Activated CD4-positive, alpha-beta T cell treated with anti-CD3 and anti-CD28 coated beads, Interleukin-2, amount 10 ng/mL, durations not matched to agents 24 days and 14 days (primary cell): ENCODE data around the gene RNF214. TPM values are rescaled to one million over a fixed set of nuclear protein-coding genes. Genes with fewer than 3 reads are reported as not detected.
A peak's percentile ranks its signal among the peaks of the same experiment; 100 is the strongest.

Source experiments
- DNase-seq: peaks from one replicate; pipeline ENCODE4 v3.0.0; 2022
- H3K27ac Mint-ChIP-seq: one replicate; pipeline ENCODE4 v1.8.0; 2022; ENCODE audit warnings: mild to moderate bottlenecking, mixed read lengths
- H3K27me3 Mint-ChIP-seq: one replicate; pipeline ENCODE4 v1.8.0; 2022; ENCODE audit warnings: mixed read lengths
- H3K36me3 Mint-ChIP-seq: one replicate; pipeline ENCODE4 v1.8.0; 2022; ENCODE audit warnings: low read depth, mild to moderate bottlenecking, mixed read lengths
- H3K4me1 Mint-ChIP-seq: one replicate; pipeline ENCODE4 v1.8.0; 2021; ENCODE audit warnings: mixed read lengths
- H3K4me3 Mint-ChIP-seq: one replicate; pipeline ENCODE4 v1.8.0; 2022; ENCODE audit warnings: mild to moderate bottlenecking, moderate library complexity, mixed read lengths
- H3K9me3 Mint-ChIP-seq: one replicate; pipeline ENCODE4 v1.8.0; 2021; ENCODE audit warnings: mixed read lengths
- intact Hi-C: fragments of 100-400 bp; cut with micrococcal nuclease; formaldehyde crosslinking; loops from one replicate; pipeline ENCODE4 v1.15.1; 2023
- total RNA-seq: library from RNA; stranded (reverse); gene quantifications from 2 replicates; pipeline ENCODE4 v1.2.3, GENCODE V29; 2022

Gene RNF214
- total RNA-seq, 1 donor from 2014 or later: 23.2 TPM

GRCh38 chr11:117226388-117227385 is 5.8 kb upstream of the RNF214 start:
- intact Hi-C loops: no loop called here
- Mint-ChIP-seq H3K36me3 (peaks cover 76% of the 10 kb centered on the region), H3K4me1 (peaks cover 31% of the 10 kb centered on the region), H3K27me3 (no peaks in the 10 kb centered on the region), H3K9me3 (no peaks in the 10 kb centered on the region), H3K4me3 (no peak overlapping the region), H3K27ac (peak overlapping the region; percentile 37)
- DNase-seq: peak; percentile 85

GRCh38 chr11:117228091-117228490 is 4.4 kb upstream of the RNF214 start:
- intact Hi-C loops: no loop called here
- H3K27ac Mint-ChIP-seq: peak overlapping the region; percentile 83
- peak overlapping the region; percentile 31 for H3K4me3 Mint-ChIP-seq
- H3K36me3 Mint-ChIP-seq: peaks cover 71% of the 10 kb centered on the region
- no peak for DNase-seq
- no peaks in the 10 kb centered on the region for H3K27me3 Mint-ChIP-seq
- peaks cover 32% of the 10 kb centered on the region for H3K4me1 Mint-ChIP-seq
- H3K9me3 Mint-ChIP-seq: no peaks in the 10 kb centered on the region

- H3K4me3 Mint-ChIP-seq: peak overlapping the region; percentile 93
- intact Hi-C loops: no loop called here
- H3K27ac Mint-ChIP-seq: peak overlapping the region; percentile 98
- H3K36me3 Mint-ChIP-seq: peaks cover 58% of the 10 kb centered on the region
- H3K27me3 Mint-ChIP-seq: no peaks in the 10 kb centered on the region
- H3K4me1 Mint-ChIP-seq: peaks cover 45% of the 10 kb centered on the region
- no peaks in the 10 kb centered on the region for H3K9me3 Mint-ChIP-seq
- no peak for DNase-seq
Observed at GRCh38 chr11:117229411-117229810, 3.1 kb upstream of the RNF214 start.

GRCh38 chr11:117229931-117230285 is 2.6 kb upstream of the RNF214 start:
- Mint-ChIP-seq H3K9me3 (no peaks in the 10 kb centered on the region), H3K4me1 (peaks cover 45% of the 10 kb centered on the region), H3K36me3 (peaks cover 53% of the 10 kb centered on the region), H3K27me3 (no peaks in the 10 kb centered on the region), H3K27ac (peak overlapping the region; percentile 98), H3K4me3 (peak overlapping the region; percentile 93)
- intact Hi-C loops: loop anchor here (1.0 to 5.0 kb wide), 6 partner anchors 52 to 587 kb away; partner anchors contain the start of genes CEP164, SIDT2 and ZPR1
- DNase-seq: no peak

- DNase-seq: peak; percentile 84
- peak overlapping the region; percentile 98 for H3K27ac Mint-ChIP-seq
- no peaks in the 10 kb centered on the region for H3K27me3 Mint-ChIP-seq
- H3K4me1 Mint-ChIP-seq: peaks cover 45% of the 10 kb centered on the region
- H3K36me3 Mint-ChIP-seq: peaks cover 48% of the 10 kb centered on the region
- no peaks in the 10 kb centered on the region for H3K9me3 Mint-ChIP-seq
- intact Hi-C loops: loop anchor here (1.0 to 5.0 kb wide), 6 partner anchors 52 to 587 kb away; partner anchors contain the start of genes CEP164, SIDT2 and ZPR1
- peak overlapping the region; percentile 93 for H3K4me3 Mint-ChIP-seq
Observed at GRCh38 chr11:117230286-117230961, 2.0 kb upstream of the RNF214 start.

- Mint-ChIP-seq H3K27ac (peak overlapping the region; percentile 98), H3K36me3 (peaks cover 42% of the 10 kb centered on the region), H3K4me1 (peaks cover 45% of the 10 kb centered on the region), H3K9me3 (no peaks in the 10 kb centered on the region), H3K4me3 (peak overlapping the region; percentile 93), H3K27me3 (no peaks in the 10 kb centered on the region)
- peak; percentile 66 for DNase-seq
- intact Hi-C loops: loop anchor here (1.0 to 5.0 kb wide), 6 partner anchors 53 to 586 kb away; partner anchors contain the start of genes CEP164, SIDT2 and ZPR1
Observed at GRCh38 chr11:117230999-117231841, 1.3 kb upstream of the RNF214 start.

GRCh38 chr11:117231842-117232091 is 704 bp upstream of the RNF214 start, which contains the start of gene PCSK7:
TSS of gene PCSK7 (minus strand) at chr11:117232073. CDS start at chr11:117229844, 2,229 bp downstream.
- peak within 1 kb of the TSS; percentile 100 for H3K27ac Mint-ChIP-seq
- H3K36me3 Mint-ChIP-seq: peaks cover 36% of the 10 kb centered on the region
- no peaks in the 10 kb centered on the region for H3K9me3 Mint-ChIP-seq
- DNase-seq: no peak
- H3K4me3 Mint-ChIP-seq: peak within 1 kb of the TSS; percentile 93
- intact Hi-C loops: loop anchor here (1.0 to 5.0 kb wide), 4 partner anchors 87 to 586 kb away; partner anchors contain the start of genes PAFAH1B2 and ZPR1
- H3K27me3 Mint-ChIP-seq: no peaks in the 10 kb centered on the region
- peaks cover 42% of the 10 kb centered on the region for H3K4me1 Mint-ChIP-seq

GRCh38 chr11:117232911-117233409 is 489 bp downstream of the RNF214 start:
- DNase-seq: peak; percentile 73

GRCh38 chr11:117238221-117238620 is 5.8 kb downstream of the RNF214 start:
- Mint-ChIP-seq H3K27ac (no peak overlapping the region), H3K4me1 (peaks cover 12% of the 10 kb centered on the region), H3K9me3 (no peaks in the 10 kb centered on the region), H3K27me3 (no peaks in the 10 kb centered on the region), H3K36me3 (peaks cover 10% of the 10 kb centered on the region), H3K4me3 (no peak overlapping the region)
- intact Hi-C loops: no loop called here
- DNase-seq: no peak

More at GRCh38 chr11:117232911-117233409, 489 bp downstream of the RNF214 start:
- H3K27me3 Mint-ChIP-seq: no peaks in the 10 kb centered on the region
- H3K4me3 Mint-ChIP-seq: peak overlapping the region; percentile 89
- H3K9me3 Mint-ChIP-seq: no peaks in the 10 kb centered on the region
- intact Hi-C loops: loop anchor here (1.0 to 5.0 kb wide), 4 partner anchors 89 to 584 kb away; partner anchors contain the start of genes PAFAH1B2 and ZPR1
- H3K36me3 Mint-ChIP-seq: peaks cover 26% of the 10 kb centered on the region
- peaks cover 38% of the 10 kb centered on the region for H3K4me1 Mint-ChIP-seq
- peak overlapping the region; percentile 81 for H3K27ac Mint-ChIP-seq

- H3K4me1 Mint-ChIP-seq: peaks cover under 1% of the 10 kb centered on the region
- no peak overlapping the region for H3K27ac Mint-ChIP-seq
- H3K27me3 Mint-ChIP-seq: no peaks in the 10 kb centered on the region
- H3K9me3 Mint-ChIP-seq: no peaks in the 10 kb centered on the region
- intact Hi-C loops: no loop called here
- no peak for DNase-seq
- peaks cover 14% of the 10 kb centered on the region for H3K36me3 Mint-ChIP-seq
- H3K4me3 Mint-ChIP-seq: no peak overlapping the region
Observed at GRCh38 chr11:117239295-117239694, 6.8 kb downstream of the RNF214 start.

- intact Hi-C loops: no loop called here
- peaks cover 30% of the 10 kb centered on the region for H3K36me3 Mint-ChIP-seq
- no peaks in the 10 kb centered on the region for H3K27me3 Mint-ChIP-seq
- no peaks in the 10 kb centered on the region for H3K4me1 Mint-ChIP-seq
- no peaks in the 10 kb centered on the region for H3K9me3 Mint-ChIP-seq
- no peak for DNase-seq
- no peak overlapping the region for H3K27ac Mint-ChIP-seq
- no peak overlapping the region for H3K4me3 Mint-ChIP-seq
Observed at GRCh38 chr11:117248341-117248740, 15.9 kb downstream of the RNF214 start.

GRCh38 chr11:117249571-117249970 is 17.1 kb downstream of the RNF214 start:
- no peaks in the 10 kb centered on the region for H3K4me1 Mint-ChIP-seq

GRCh38 chr11:117251506-117251905 is 19.0 kb downstream of the RNF214 start:
- H3K4me3 Mint-ChIP-seq: no peak overlapping the region
- H3K9me3 Mint-ChIP-seq: no peaks in the 10 kb centered on the region
- intact Hi-C loops: no loop called here

More at GRCh38 chr11:117249571-117249970, 17.1 kb downstream of the RNF214 start:
- Mint-ChIP-seq H3K27ac (no peak overlapping the region), H3K9me3 (no peaks in the 10 kb centered on the region), H3K36me3 (peaks cover 30% of the 10 kb centered on the region), H3K27me3 (no peaks in the 10 kb centered on the region), H3K4me3 (no peak overlapping the region)
- intact Hi-C loops: no loop called here
- no peak for DNase-seq

More at GRCh38 chr11:117251506-117251905, 19.0 kb downstream of the RNF214 start:
- Mint-ChIP-seq H3K27ac (no peak overlapping the region), H3K27me3 (no peaks in the 10 kb centered on the region), H3K4me1 (peaks cover 4% of the 10 kb centered on the region), H3K36me3 (peaks cover 21% of the 10 kb centered on the region)
- no peak for DNase-seq
